GM19397 (cell line): ENCODE data around the gene AGL.
"Not testable (repeated sequence)": the region's sequence is repeated elsewhere in the genome, so short reads cannot be mapped to it uniquely, and the experiment has no call there.

Experiments used
- ATAC-seq: cut with Tn5 transposase; IDR thresholded peaks from one replicate; pipeline ENCODE4 v1.9.1; 2021; ENCODE audit warnings: mild to moderate bottlenecking, moderate library complexity; ENCODE audit not compliant: unreplicated experiment

The AGL gene

DNA sequence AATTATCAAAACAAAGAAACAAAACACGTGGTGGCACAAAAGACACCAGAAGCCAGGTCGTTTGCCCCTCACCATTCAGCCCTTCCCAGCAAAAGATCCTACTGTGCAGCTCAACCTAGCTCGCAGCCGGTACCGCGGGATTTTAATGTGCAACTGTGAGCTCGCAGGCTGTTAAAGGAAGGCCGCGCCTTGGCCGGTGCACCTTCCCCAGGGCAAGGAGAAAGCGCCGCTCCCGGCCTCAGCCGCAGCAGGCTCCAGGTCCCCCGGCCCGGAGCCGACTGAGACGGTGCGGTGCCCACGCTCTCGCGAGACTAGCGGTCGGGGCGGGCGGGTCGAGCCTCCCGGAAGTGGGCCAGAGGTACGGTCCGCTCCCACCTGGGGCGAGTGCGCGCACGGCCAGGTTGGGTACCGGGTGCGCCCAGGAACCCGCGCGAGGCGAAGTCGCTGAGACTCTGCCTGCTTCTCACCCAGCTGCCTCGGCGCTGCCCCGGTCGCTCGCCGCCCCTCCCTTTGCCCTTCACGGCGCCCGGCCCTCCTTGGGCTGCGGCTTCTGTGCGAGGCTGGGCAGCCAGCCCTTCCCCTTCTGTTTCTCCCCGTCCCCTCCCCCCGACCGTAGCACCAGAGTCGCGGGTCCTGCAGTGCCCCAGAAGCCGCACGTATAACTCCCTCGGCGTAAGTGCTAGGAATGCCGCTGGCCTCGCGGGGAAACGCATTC lies at the start of gene AGL:
Gene AGL (plus strand): TSS at position 618 of the 715 bp plus-strand sequence. CDS start 682 bp downstream, outside the sequence.
- ATAC-seq: peak; percentile 98

DNA sequence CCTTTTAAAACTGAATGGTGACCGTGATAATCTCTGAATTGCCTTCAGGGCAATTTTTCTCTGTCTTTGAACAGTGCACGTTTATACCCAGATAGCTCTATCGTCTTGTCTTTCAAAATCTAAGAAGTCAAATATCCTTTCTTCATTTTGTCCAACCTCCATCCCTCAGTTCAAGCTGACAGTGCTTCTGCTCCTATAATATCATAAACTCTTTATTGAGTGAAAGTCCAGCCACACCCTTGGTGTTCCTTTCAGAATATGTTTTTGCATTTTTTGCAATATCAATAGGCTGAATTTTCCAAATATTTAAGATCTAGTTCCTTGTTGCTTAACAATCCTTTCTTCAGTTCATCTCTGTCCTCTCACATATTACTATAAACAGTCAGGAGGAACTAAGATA lies 48.6 kb upstream of the AGL start:
- ATAC-seq: no peak

DNA sequence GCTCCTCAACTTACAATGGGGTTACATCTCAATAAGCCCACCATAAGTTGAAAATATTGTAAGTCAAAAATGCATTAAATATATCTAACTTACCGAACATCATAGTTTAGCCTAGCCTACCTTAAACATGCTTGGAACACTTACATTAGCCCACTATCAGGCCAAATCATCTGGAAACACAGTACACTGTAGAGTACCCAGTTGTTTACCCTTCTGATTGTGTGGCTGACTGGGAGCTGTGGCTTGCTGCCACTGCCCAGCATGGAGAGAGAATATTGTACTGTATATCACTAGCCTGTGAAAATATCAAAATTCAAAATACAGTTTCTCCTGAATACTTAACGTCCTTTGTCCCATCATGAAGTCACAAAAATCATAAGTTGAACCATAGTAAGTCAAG lies 43.3 kb upstream of the AGL start:
- ATAC-seq: no peak

DNA sequence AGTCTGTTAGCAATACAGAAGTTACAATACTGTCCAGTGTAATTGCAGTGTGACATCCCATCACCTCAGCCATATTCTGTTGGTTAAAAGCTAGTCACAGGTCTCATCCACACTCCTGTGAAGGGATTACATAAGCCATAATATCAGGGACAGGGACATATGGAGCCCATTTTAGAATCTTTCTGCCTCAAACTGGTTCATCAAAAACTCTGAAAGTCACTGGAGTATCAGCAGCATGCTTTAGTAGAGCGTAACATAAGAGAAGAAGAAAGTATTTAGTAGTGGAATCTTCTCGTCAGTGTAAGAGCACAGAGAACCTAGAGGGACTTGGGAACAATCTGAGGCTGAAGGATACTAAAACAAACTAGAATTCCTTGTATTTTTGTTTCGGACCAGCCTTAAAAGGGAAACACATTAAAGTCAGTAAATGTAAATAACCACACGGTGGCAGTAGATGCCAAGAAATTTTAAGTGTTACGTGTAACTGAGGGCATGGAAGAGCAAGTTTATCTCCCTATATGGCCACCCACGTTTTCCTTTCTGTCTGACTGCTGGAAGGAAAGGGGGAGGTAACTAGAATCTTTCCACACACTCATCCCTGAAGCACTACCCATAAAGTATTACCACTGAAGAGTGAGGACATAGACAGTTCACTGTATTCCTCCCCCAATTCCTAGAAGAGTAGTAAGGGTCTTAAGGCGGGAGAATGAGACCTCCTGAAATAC lies 41.6 kb upstream of the AGL start:
- peak; percentile 74 for ATAC-seq

DNA sequence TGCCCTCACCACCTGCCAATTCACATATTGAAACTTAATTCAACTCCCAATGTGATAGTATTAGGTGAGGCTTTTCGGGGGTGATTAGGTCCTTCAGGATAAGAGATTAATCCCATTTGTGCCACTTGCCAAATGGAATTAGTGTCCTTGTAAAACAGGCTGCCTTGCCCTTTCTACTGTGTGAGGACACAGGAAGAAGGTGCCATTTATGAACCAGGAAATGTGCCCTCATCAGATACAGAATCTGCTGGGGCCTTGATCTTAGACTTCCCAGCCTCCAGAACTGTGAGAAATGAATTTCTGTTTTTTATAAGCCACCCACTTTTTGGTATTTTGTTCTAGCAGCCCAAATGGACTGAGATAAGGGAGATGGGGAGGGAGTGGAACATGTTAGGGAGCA lies 39.1 kb upstream of the AGL start:
- no peak for ATAC-seq

DNA sequence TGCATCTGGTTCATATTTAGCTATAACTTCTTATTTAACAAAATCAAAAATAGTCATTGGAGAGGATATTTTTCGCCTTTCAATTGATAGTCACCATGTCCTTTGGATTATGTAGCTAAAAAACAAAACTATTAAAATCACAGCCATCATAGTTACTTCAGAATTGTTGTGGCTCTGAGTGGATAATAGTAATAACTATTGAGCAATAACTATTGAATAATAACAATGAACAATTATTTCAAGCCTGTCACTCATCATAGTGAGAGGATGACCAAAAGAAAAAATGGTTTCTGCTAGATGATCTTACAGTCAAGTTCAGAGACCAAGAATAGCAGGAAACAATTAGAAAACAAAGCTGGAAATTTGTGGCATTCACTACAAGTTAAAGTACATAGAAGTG lies 38.4 kb upstream of the AGL start:
- ATAC-seq: no peak

DNA sequence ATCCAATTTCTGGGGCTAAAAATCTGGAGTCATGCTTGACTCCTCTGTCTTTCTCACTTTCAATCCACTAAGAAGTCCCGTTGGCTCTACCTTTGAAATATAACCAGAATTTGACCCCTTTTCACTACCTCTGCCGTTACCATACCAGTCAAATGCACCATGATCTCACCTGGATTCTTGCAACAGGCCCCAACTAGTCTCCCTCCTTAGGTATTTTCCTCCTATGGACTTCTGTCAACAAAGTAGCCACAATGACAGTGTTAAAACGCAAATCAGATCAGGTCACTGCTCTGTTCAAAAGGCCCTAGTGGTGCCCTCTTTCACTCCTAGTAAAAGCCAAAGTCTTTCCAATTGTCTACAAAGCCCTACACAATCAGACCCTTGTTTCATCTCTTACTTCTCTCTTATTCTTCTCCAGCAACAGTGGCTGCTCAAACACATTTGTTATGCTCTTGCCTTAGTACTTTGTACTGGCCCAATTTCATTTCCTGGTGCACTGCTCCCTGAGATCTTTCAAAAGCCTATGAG lies 35.7 kb upstream of the AGL start:
- no peak for ATAC-seq

DNA sequence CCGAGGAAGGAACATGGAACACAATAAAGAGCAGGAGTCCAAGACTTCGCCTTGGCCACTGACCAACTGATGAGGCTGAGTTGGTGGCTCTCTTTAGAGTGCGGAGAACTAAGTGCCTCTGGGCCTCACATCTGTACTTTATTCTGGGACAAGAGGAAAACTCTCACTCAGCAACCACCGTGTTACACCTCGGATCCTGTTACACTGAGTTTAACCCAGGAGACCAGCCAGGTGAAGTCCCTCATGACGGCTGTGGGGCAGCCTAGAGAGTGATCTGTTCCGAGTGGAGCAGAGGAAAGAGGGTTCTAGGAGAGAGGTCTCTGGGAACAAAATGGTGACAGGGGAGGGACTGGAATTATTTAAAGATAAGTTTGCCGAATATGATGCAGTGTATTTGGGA lies 33.5 kb upstream of the AGL start:
- no peak for ATAC-seq

DNA sequence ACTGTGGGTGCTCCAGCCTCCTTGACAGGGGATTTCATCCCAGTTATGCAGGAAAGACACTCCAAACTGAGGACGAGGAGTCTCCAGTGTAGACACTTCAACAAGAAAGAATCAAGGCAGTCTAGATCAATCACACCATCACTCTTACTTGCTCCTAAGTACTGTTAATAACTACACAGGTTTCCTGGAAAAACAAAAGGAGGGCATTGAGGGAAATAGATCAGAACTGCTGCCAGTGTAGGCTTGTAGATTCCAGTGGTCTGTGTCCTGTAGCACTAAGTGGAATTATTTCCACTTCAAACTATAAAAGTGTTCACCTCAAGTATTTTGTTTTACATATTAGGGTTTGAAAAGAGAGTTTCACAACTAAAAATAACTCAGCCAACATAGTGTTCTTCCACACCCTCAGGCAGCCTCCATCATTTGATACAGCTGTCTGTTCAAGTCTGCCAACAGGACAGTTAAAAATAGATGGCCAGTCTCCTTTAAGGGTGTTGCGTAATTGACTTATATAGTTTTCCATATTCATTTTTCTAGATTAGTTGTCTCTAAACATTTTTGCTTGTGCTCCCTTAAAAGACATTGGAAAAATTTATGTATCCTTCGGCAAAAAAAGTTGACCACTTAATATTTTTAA lies 32.0 kb upstream of the AGL start:
- ATAC-seq: no peak

DNA sequence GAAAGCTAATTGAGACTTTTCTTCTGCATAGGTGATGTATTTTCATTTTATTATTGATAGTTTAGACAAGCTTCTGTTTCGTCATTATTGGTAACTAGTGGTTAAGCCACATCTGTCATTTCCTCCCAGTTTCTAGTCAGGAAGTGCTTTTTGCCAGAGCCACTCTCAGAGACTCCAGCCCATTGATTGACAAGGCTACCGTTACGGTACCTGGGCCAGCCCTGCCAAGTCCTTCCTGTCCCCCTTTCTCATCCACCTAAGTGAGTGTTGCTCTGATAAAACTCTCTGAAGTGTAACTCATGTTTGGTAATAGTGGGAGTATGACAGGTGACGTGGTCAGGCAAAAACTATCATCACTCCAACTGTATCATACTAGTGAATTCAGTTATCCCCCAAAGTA lies 29.6 kb upstream of the AGL start:
- peak; percentile 89 for ATAC-seq

DNA sequence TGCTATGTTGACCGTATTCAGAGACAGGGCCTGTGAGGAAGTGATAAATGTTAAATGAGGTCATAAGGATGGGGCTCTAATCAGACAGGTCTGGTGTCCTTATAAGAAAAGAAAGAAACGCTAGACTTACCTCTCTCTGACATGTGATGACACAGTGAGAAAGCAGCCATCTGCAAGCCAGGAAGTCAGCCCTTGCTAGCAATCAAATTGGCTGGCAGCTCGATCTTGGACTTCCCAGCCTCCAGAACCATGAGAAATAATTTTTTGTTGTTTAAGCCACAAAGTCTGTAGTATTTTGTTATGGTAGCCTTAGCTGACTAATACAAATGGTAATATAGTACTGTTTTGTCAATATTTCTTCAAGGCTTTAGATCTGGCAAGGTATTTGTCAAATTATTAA lies 25.1 kb upstream of the AGL start:
- no peak for ATAC-seq

DNA sequence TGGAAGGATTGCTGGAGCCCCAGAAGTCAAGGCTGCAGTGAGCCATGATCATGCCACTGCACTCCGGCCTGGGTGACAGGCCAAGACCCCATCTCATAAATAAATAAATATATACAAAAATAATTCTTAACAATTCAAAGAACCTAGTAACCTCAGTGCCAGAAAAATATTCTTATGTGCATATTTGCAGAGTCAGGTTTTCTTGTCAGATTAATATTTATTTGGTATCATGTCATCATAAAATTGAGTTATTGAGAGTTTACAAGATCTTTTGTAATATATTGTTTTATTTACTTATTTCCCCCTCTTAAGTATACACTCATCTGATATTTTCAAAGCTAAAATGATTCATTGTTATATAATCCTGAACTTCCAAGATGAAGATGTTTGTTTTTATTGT lies 24.5 kb upstream of the AGL start:
- ATAC-seq: no peak

DNA sequence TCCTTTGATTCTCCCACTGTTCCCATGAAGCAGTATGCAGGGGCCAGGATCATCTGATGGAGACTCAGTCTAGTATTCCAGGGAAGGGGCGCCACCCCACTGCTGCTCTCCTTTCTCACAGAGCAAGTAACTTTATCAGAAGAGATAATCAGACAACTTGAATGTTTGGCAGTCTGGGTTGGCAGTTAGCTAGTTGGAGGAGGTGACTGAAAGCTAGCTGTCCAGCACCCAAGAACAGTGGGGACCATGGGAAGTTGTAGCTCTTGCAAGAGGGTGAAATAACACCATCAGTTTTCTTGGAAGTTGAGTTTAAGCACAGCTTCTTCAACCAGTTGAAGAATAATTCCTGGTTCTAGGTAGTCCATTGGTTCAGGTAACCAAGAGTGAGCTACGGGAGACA lies 22.2 kb upstream of the AGL start:
- ATAC-seq: no peak

DNA sequence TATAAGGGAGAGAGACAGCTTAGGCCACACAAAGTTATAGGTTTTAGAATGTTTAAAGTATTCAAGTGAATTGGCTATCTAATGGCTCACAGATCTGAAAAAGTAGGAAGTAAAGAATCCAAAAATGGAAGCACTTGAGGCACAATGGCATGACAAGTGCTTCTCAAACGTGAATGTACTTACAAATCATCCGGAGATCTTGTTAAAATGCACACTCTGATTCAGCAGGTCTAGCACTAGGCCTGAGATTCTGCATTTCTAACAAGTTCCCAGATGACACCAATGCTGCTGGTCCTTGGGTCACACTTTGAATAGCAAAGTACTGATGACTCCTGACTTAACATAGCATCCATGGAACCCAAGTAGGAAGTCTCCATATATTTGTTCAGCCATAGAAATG lies 20.9 kb upstream of the AGL start:
- no peak for ATAC-seq

DNA sequence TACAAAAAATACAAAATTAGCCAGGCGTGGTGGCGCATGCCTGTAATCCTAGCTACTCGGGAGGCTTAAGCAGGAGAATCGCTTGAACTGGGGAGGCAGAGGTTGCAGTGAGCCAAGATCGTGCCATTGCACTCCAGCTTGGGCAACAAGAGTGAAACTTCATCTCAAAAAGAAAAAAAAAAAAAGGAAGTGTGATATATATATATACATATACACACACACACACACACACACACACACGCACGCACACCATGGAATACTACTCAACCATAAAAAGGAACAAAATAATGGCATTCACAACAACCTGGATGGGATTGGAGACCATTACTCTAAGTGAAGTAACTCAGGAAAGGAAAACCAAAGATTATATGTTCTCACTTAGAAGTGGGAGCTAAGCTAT lies 16.2 kb upstream of the AGL start:
- not testable (repeated sequence) for ATAC-seq

DNA sequence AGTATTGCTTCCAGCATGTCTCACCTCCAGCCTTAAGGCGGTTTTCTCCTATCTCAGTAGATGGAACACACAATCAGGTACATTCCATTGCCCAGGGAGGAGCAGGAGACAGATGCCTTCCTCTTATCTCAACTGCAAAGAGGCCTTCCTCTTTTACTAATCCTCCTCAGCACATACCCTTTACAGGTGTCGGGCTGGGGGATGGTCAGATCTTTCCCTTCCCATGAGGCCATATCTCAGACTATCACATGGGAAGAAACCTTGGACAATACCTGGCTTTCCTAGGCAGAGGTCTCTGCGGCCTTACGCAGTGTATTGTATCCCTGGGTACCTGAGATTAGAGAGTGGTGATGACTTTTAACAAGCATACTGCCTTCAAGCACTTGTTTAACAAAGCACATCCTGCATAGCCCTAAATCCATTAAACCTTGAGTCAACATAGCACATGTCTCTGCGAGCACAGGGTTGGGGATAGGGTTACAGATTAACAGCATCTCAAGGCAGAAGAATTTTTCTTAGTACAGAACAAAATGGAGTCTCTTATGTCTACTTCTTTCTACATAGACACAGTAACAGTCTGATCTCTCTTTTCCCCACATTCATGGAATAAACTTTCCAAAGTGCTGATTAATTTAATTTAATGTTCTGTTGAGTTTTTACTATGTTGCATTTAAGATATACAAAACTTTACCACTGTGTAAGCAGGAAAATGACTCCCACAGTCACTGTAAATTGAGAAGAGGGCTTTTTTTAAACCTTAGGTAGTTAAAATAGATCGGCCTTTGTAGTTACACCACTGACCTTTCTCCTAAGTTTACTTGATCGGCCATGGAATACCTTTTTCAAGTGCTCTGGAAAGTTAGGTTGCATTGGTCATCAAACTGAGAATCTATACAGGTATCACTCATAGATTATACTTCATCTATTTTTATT lies 13.7 kb upstream of the AGL start:
- not testable (repeated sequence) for ATAC-seq

DNA sequence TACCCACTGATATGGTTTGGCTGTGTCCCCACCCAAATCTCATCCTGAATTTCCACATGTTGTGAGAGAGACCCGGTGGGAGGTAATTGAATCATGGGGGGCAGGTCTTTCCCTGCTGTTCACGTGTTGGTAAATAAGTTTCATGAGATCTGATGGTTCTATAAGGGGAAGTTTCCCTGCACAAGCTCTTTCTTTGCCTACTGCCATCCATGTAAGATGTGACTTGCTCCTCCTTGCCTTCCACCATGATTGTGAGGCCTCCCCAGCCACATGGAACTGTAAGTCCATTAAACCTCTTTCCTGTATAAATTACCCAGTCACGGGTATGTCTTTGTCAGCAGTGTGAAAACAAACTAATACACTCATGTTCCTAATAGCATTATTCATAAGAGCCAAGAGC lies 9.8 kb upstream of the AGL start:
- ATAC-seq: not testable (repeated sequence)

DNA sequence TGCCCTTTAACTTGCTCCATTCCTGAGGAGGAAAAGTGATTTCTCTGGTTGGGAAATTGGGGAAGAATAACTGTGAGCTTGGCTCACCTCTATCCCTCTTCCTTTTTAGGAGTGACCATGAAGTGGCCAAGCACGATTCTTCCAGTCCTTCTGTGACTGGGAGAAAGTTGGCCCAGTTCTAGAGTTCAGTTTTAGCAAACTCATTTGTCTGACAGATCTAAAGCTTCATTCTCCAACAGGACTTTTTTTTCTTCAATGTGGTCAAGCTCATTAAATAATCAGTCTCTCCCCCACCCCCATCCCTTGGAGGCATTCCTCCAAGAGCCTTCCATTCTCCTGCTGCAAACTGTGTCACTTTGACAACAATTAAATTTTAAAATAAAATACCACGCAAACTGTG lies 6.4 kb upstream of the AGL start:
- no peak for ATAC-seq

DNA sequence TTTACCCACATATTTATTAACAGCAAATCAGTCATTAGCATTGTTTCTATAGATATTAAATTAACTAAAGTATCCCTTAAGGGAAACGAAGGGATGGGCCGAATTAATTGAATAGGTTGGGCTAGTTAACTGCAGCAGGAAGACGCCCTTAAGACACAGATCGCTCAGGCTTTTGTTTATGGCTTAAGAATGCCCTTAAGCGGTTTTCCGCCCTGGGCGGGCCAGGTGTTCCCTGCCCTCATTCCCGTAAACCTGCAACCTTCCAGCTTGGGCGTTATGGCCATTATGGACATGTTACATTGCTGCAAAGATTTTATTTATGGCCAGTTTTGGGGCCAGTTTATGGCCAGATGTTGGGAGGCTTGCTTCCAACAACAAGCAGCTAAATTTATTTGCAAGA lies 5.0 kb upstream of the AGL start:
- ATAC-seq: not testable (repeated sequence)

DNA sequence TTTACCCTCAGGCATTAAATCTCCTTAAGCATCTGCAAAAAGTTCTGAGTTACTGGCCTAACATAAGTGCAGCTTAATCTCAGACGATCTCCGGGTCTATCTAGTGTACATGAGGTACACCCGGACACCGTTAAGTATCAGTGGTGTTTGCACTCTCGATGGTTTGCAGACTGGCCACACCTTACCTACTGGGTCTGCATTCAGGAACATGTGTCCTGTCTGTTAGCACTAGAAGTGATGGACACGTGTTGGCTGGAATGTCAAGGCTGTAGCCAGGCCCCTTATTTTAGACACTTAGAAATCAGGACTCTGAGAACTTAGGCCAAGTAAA lies 783 bp upstream of the AGL start:
- ATAC-seq: peak; percentile 3
